ENCODE data around the gene KIF25. TPM values are rescaled to one million over a fixed set of nuclear protein-coding genes. Genes with fewer than 3 reads are reported as not detected.

KIF25 gene
- total RNA-seq, 1 experiment from 2014 or later = not detected

- no peak for DNase-seq (ENCODE audit: low read depth, low spot score)
- in situ Hi-C loops (cut with HindIII; ENCODE audit: low pct_unique_long_range_greater_than_20kb, low sequenced_read_pairs) = no loop called here
Measured at GRCh38 chr6:168005796-168006195, 8.3 kb downstream of the KIF25 start.

- peak; percentile 73 for DNase-seq (ENCODE audit: low read depth, low spot score)
- in situ Hi-C loops (cut with HindIII; ENCODE audit: low pct_unique_long_range_greater_than_20kb, low sequenced_read_pairs) = no loop called here
Measured at GRCh38 chr6:168007592-168008338, 10.3 kb downstream of the KIF25 start.

GRCh38 chr6:168009331-168009730, 11.9 kb downstream of the KIF25 start:
- DNase-seq (ENCODE audit: low read depth, low spot score) = no peak
- in situ Hi-C loops (cut with HindIII; ENCODE audit: low pct_unique_long_range_greater_than_20kb, low sequenced_read_pairs) = no loop called here

- in situ Hi-C loops (cut with HindIII; ENCODE audit: low pct_unique_long_range_greater_than_20kb, low sequenced_read_pairs) = no loop called here
- no peak for DNase-seq (ENCODE audit: low read depth, low spot score)
Measured at GRCh38 chr6:168011291-168011690, 13.8 kb downstream of the KIF25 start.

GRCh38 chr6:168012431-168013249, 15.2 kb downstream of the KIF25 start:
- DNase-seq (ENCODE audit: low read depth, low spot score) = no peak
- in situ Hi-C loops (cut with HindIII; ENCODE audit: low pct_unique_long_range_greater_than_20kb, low sequenced_read_pairs) = no loop called here

- DNase-seq (ENCODE audit: low read depth, low spot score) = no peak
- in situ Hi-C loops (cut with HindIII; ENCODE audit: low pct_unique_long_range_greater_than_20kb, low sequenced_read_pairs) = no loop called here
Measured at GRCh38 chr6:168013250-168013915, 15.9 kb downstream of the KIF25 start.

GRCh38 chr6:168014428-168014827, 17.0 kb downstream of the KIF25 start:
- DNase-seq (ENCODE audit: low read depth, low spot score) = no peak
- in situ Hi-C loops (cut with HindIII; ENCODE audit: low pct_unique_long_range_greater_than_20kb, low sequenced_read_pairs) = no loop called here

- no peak for DNase-seq (ENCODE audit: low read depth, low spot score)
- in situ Hi-C loops (cut with HindIII; ENCODE audit: low pct_unique_long_range_greater_than_20kb, low sequenced_read_pairs) = no loop called here
Measured at GRCh38 chr6:168015009-168015408, 17.5 kb downstream of the KIF25 start.

- in situ Hi-C loops (cut with HindIII; ENCODE audit: low pct_unique_long_range_greater_than_20kb, low sequenced_read_pairs) = no loop called here
- DNase-seq (ENCODE audit: low read depth, low spot score) = no peak
Measured at GRCh38 chr6:168015482-168016175, 18.2 kb downstream of the KIF25 start.

- no peak for DNase-seq (ENCODE audit: low read depth, low spot score)
- in situ Hi-C loops (cut with HindIII; ENCODE audit: low pct_unique_long_range_greater_than_20kb, low sequenced_read_pairs) = no loop called here
Measured at GRCh38 chr6:168016176-168016620, 18.7 kb downstream of the KIF25 start.

GRCh38 chr6:168016721-168017525, 19.5 kb downstream of the KIF25 start:
- DNase-seq (ENCODE audit: low read depth, low spot score) = peak; percentile 42
- in situ Hi-C loops (cut with HindIII; ENCODE audit: low pct_unique_long_range_greater_than_20kb, low sequenced_read_pairs) = no loop called here

GRCh38 chr6:168017629-168018028, 20.2 kb downstream of the KIF25 start:
- in situ Hi-C loops (cut with HindIII; ENCODE audit: low pct_unique_long_range_greater_than_20kb, low sequenced_read_pairs) = no loop called here
- peak; percentile 46 for DNase-seq (ENCODE audit: low read depth, low spot score)

- in situ Hi-C loops (cut with HindIII; ENCODE audit: low pct_unique_long_range_greater_than_20kb, low sequenced_read_pairs) = no loop called here
- no peak for DNase-seq (ENCODE audit: low read depth, low spot score)
Measured at GRCh38 chr6:168018664-168019063, 21.2 kb downstream of the KIF25 start.

- in situ Hi-C loops (cut with HindIII; ENCODE audit: low pct_unique_long_range_greater_than_20kb, low sequenced_read_pairs) = no loop called here
- no peak for DNase-seq (ENCODE audit: low read depth, low spot score)
Measured at GRCh38 chr6:168020242-168020641, 22.8 kb downstream of the KIF25 start.

- no peak for DNase-seq (ENCODE audit: low read depth, low spot score)
- in situ Hi-C loops (cut with HindIII; ENCODE audit: low pct_unique_long_range_greater_than_20kb, low sequenced_read_pairs) = no loop called here
Measured at GRCh38 chr6:168021581-168021980, 24.1 kb downstream of the KIF25 start.

- no peak for DNase-seq (ENCODE audit: low read depth, low spot score)
- in situ Hi-C loops (cut with HindIII; ENCODE audit: low pct_unique_long_range_greater_than_20kb, low sequenced_read_pairs) = no loop called here
Measured at GRCh38 chr6:168022488-168023321, 25.2 kb downstream of the KIF25 start.

Data from SK-MEL-5 (cell line).